Muscle layer of colon (tissue), 2 donors: ENCODE measurements around the gene RAB33B.

ENCODE experiments used
- H3K27ac ChIP-seq: one replicate; pipeline ENCODE4 v1.7.0; 2013; ENCODE audit warnings: low read depth, mild to moderate bottlenecking, low read length, moderate library complexity
- H3K27me3 ChIP-seq, 2 donors: one replicate each; pipeline ENCODE4 v1.7.0; 2013; ENCODE audit warnings: low read length in 2 of 2, mild to moderate bottlenecking in 2 of 2; ENCODE audit not compliant: insufficient read depth in 2 of 2, control insufficient read depth in 1 of 2
- H3K36me3 ChIP-seq: one replicate; pipeline ENCODE4 v1.7.0; 2013; ENCODE audit warnings: mild to moderate bottlenecking, low read length; ENCODE audit not compliant: insufficient read depth
- H3K4me1 ChIP-seq: one replicate; pipeline ENCODE4 v1.7.0; 2013; ENCODE audit warnings: mild to moderate bottlenecking, low read length; ENCODE audit not compliant: insufficient read depth
- H3K4me3 ChIP-seq, 2 donors: one replicate each; pipeline ENCODE4 v1.7.0; 2013; ENCODE audit warnings: low read length in 2 of 2, low read depth in 1 of 2, mild to moderate bottlenecking in 1 of 2, moderate library complexity in 1 of 2
- H3K9ac ChIP-seq: one replicate; pipeline ENCODE4 v1.7.0; 2013; ENCODE audit warnings: low read length
- H3K9me3 ChIP-seq: one replicate; pipeline ENCODE4 v1.7.0; 2013; ENCODE audit warnings: mild to moderate bottlenecking, low read length
- donor health status: abdominal sarcoma.
- donor health status: Adenocarcinoma of cecum.

RAB33B gene

DNA sequence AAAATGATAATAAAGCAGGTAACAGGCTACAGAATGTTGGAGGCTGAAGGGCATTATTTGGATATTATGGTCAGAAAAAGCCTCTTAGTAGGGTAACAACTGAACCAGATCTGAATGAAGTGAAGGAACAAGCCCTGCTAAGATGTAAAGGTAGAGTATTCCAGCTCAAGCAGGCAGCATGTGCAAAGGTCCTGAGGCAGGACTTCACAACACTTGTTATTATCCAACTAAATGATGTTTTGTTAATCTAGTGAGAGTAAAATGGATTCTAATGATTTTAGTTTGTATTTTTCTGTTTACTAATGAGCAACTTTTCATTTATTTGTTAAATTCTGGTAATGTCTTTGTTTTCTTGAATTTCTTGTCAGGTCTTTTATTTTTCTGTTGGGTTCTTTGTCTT, 35.7 kb downstream of the RAB33B start:
- no peaks in the 10 kb centered on the region for H3K27me3 ChIP-seq
- no peak overlapping the region for H3K27ac ChIP-seq
- H3K4me1 ChIP-seq: no peaks in the 10 kb centered on the region
- no peak overlapping the region for H3K9ac ChIP-seq
- no peaks in the 10 kb centered on the region for H3K9me3 ChIP-seq
- H3K4me3 ChIP-seq: no peak overlapping the region
- H3K36me3 ChIP-seq: no peaks in the 10 kb centered on the region

DNA sequence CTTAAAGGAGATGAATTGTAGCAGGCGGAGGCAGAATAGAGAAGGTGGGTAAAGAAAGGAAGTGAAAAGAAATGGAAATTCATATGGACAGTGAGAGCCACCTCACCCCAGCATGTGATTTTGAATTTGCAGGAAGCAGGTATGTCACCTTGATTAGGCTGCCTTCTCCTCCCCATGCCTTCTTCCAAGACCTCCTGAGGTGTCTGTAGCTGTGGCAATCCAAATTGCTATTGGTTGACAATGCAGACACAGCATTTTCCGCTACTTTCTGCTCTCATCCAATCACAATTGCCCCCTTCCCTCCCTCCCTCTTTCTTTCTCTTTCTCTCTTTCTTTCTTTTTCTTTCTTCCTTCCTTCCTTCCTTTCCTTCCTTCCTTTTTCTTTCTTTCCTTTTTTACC, 38.5 kb downstream of the RAB33B start:
- H3K36me3 ChIP-seq: no peaks in the 10 kb centered on the region
- H3K9me3 ChIP-seq: no peaks in the 10 kb centered on the region
- no peak overlapping the region for H3K27ac ChIP-seq
- no peaks in the 10 kb centered on the region for H3K27me3 ChIP-seq
- H3K4me3 ChIP-seq: no peak overlapping the region
- H3K4me1 ChIP-seq: no peaks in the 10 kb centered on the region
- no peak overlapping the region for H3K9ac ChIP-seq

DNA sequence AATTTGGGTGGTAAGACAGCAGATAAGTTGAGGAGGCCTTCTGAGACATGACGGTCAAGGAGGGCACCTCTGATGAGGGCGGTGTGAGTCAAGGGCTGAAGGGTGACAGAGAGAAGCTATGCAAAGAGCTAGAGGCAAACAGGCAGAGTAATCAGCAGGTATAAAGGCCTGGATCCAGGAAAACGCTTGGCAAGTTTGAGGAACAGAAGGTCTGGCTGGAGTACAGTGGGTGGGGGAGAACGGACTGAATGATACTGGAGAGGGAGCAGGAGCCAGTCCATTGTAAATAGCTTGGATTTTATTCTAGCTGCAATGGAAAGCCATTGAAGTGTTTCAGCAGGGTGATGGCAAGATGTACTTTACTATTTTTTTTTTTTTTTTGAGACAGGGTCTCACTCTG, 39.3 kb downstream of the RAB33B start:
- Histone ChIP-seq H3K4me3 (no peak overlapping the region), H3K9me3 (no peaks in the 10 kb centered on the region), H3K9ac (no peak overlapping the region), H3K27me3 (no peaks in the 10 kb centered on the region), H3K27ac (no peak overlapping the region), H3K4me1 (no peaks in the 10 kb centered on the region), H3K36me3 (no peaks in the 10 kb centered on the region)

DNA sequence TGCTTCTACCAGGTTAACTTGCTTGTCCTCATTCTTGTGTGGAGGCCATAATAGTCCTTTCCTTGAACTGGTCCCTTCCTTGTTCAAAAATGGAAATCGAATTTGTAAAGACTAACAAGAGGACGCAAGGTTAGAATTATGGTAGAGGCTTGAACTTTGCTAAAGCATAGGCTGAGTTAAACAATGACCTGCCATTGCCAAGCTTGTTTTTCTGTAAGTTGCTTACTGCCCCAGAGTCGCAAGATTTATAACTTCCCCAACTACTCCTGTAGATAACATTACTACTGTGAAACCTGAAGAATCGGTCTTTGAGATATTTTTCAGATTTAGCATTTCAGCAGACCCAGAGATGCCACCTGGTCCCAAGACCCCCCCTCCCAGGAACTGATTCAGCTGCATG, 45.3 kb downstream of the RAB33B start:
- Histone ChIP-seq H3K4me3 (no peak overlapping the region), H3K9me3 (no peaks in the 10 kb centered on the region), H3K4me1 (no peaks in the 10 kb centered on the region), H3K27ac (no peak overlapping the region), H3K36me3 (no peaks in the 10 kb centered on the region), H3K9ac (no peak overlapping the region), H3K27me3 (no peaks in the 10 kb centered on the region)

DNA sequence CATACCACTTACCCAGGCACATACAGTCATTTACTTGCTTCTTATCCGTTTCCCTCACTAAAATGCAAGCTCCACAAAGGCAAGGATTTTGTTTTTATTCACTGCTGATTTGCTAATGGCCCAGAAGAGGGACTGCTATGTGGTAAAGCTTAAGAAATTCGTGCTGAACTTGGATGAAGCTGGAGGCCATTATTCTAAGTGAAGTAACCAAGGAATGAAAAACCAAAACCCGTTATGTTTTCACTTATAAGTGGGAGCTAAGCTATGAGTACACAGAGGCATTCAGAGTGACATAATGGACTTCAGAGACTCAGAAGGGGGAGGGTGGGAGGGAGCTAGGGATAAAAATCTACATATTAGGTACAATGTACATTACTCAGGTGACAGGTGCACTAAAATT, 47.2 kb downstream of the RAB33B start:
- Histone ChIP-seq H3K4me3 (no peak overlapping the region), H3K9me3 (no peaks in the 10 kb centered on the region), H3K36me3 (no peaks in the 10 kb centered on the region), H3K4me1 (no peaks in the 10 kb centered on the region), H3K27me3 (no peaks in the 10 kb centered on the region), H3K9ac (no peak overlapping the region), H3K27ac (no peak overlapping the region)

DNA sequence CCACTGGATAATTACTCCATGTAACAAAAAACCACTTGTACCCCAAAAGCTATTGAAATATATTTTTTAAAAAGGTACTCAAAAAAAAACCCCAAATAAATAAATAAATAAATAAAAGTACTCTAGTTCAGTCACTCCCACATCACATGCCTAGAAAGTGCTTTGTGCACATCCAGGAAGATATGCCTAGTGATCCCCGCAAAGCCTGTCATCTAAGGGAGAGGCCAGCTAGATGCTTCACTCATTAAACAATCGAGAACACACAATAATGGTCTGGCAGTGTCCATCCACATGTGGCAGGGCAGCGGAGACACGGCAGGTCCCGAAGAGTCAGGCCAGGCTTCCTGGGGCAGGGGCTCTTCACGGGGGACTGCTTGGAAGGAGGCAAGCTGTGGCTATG, 47.6 kb downstream of the RAB33B start:
- Histone ChIP-seq H3K36me3 (no peaks in the 10 kb centered on the region), H3K9me3 (no peaks in the 10 kb centered on the region), H3K9ac (no peak overlapping the region), H3K4me3 (no peak overlapping the region), H3K27me3 (no peaks in the 10 kb centered on the region), H3K27ac (no peak overlapping the region), H3K4me1 (no peaks in the 10 kb centered on the region)

DNA sequence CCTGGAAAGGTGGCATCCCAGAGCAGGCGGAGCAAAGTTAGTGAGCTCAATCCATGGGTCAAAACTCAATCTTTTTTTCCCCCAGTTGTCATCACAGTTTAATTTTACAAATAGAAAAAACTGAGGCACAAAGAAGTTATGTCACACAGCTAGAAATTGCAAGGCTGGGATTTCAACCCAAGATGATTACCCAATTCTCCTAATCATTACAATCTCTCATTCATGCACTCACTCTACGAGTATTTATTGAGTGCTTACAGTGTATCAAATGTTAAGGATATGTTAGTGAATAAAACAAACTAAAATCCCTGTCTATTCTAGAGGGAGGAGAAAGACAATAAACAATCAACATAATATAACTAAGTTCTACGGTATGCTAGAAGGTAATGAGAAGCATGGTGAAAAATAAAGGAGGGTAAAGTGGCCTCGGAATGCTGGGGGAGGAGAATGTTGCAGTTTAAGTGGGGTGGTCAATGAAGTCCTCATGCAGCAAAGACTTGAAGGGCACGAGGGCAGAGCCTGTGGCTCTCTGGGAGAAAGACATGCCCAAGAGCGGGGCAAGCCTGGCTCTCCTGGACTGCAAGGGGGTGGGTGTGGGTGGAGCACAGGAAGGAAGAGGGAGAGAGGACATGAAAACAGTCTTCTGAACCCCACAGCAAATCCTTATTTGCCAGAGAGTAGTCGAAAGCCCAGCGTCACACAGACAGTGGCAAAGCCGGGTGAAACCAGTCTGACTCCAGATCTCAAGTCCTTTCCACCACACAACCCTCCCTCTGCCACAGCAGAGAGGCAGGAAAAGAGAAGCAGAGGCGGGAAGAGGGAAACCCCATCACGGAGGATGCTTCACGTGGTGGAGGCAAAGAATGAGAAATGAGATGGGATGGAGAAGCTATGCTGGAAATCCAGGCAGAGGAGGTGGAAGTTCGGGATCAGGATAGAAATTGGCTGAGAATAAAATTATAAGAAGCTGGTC, 48.3 kb downstream of the RAB33B start:
- Histone ChIP-seq H3K9me3 (no peaks in the 10 kb centered on the region), H3K4me1 (no peaks in the 10 kb centered on the region), H3K27ac (no peak overlapping the region), H3K9ac (no peak overlapping the region), H3K4me3 (no peak overlapping the region), H3K36me3 (no peaks in the 10 kb centered on the region), H3K27me3 (no peaks in the 10 kb centered on the region)

DNA sequence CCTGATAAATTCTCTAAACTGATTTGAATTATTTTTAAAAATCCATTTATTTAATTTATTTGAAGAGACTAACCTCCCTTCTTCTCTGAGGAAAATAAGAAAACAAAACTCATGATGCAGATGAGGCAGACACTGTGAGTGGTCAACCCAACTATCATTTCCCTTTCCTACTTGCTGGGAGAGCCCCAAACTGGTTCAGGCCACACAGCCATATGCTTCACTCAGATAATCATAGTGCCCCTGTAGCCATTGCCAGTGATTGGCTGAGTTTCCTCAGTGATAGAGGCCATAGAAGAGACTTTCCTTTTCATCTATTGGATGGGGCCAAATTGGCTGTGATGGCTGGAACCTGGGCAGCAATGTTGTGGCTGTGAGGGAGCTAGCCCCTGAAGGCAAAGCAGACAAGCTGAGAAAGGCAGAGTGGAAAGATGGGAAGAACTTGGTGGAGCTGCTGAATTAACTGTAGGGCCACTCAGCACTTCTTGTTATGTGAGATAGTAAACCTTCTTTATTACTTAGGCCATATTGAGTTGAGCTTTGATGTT, 49.8 kb downstream of the RAB33B start:
- H3K27me3 ChIP-seq: no peaks in the 10 kb centered on the region
- H3K4me3 ChIP-seq: no peak overlapping the region
- no peaks in the 10 kb centered on the region for H3K4me1 ChIP-seq
- H3K36me3 ChIP-seq: peaks cover 5% of the 10 kb centered on the region
- no peak overlapping the region for H3K27ac ChIP-seq
- no peaks in the 10 kb centered on the region for H3K9me3 ChIP-seq
- no peak overlapping the region for H3K9ac ChIP-seq

DNA sequence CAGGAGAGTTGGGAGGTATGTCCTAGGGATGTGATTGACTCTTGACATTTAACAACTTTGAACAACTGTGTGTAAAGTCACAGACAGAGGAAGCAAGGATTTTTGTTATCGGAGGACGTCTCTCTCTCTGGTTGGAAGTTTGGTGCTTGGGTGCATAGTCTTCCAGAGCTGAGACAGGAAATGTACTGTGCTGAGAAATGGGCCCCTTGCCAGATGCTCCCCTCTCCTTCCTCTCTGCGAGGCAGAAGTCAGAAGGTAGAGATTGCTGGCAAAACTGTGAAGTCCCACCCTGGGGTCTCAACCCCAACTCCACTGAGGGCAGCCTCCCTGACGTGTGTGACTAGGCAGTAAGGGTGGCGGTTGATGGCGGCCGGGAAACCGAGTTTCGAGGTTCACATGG, 52.9 kb downstream of the RAB33B start:
- Histone ChIP-seq H3K9ac (no peak overlapping the region), H3K4me3 (no peak overlapping the region), H3K36me3 (peaks cover 31% of the 10 kb centered on the region), H3K4me1 (no peaks in the 10 kb centered on the region), H3K27me3 (no peaks in the 10 kb centered on the region), H3K9me3 (no peaks in the 10 kb centered on the region), H3K27ac (no peak overlapping the region)

DNA sequence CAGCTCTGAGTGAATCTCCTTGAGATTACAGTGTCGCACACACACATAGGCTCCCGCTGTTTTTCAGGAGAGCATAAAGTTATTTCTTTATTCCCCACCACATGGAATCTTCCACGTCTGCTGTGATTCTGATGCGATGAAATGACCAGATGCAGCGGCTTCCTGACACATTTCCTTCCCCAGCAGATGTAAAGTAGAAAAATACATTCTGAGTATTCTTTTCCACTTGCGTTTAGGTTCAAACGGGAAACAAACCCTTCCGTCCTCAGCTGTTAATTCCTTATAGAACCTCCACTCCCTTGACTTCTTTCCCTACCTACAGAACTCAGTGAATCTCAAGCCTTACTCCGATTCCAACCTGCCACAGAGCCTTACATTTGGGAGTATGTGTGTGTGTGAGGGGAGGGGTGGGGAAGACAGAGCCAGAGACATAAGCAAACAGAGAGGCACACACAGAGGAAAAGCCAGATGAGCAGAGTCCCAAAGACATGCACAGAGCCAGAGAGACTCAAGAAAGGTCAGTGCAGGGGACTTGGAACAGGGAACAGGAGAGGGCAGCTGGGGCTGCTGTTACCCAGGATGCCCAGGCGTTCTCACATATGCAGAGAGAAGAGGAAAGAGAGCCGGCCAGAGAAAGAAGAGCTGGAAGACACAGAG, 54.8 kb downstream of the RAB33B start:
- Histone ChIP-seq H3K9ac (no peak overlapping the region), H3K4me1 (no peaks in the 10 kb centered on the region), H3K27ac (no peak overlapping the region), H3K27me3 (no peaks in the 10 kb centered on the region), H3K4me3 (no peak overlapping the region), H3K36me3 (peaks cover 44% of the 10 kb centered on the region), H3K9me3 (no peaks in the 10 kb centered on the region)

DNA sequence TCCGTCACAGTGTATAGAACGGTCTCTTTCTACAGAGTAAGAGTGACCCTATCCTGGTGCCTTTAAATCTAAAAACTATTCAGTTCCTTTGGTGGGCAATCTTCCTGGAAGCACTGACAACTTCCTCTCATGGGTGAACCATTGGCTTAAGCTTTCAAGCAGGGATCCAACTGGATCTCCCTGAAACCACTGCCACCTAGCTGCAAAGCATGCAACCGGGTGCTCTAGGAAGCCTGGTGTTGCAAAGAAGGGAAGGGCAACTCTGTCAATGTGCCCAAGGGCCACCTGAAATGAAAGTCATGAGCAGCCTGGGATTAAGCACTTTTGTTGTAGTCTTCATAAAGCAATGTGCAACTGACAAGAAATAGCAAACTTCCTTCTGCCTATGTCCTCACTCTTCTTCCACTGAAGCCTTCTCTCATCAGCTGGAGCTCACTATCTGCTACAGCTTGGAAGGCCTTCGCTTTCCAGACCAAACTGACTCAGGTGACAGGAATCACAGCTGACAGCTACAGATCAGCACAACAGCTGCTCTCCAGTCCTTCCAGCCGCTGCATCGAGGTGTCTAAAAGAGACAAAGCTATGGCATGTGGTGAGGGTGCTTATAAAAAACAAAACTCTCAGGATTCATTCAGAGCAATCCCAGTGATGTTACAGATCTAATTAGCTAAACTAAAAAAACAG, 55.9 kb downstream of the RAB33B start:
- H3K36me3 ChIP-seq: peaks cover 51% of the 10 kb centered on the region
- no peaks in the 10 kb centered on the region for H3K4me1 ChIP-seq
- no peaks in the 10 kb centered on the region for H3K9me3 ChIP-seq
- no peak overlapping the region for H3K4me3 ChIP-seq
- no peak overlapping the region for H3K9ac ChIP-seq
- H3K27me3 ChIP-seq: no peaks in the 10 kb centered on the region
- no peak overlapping the region for H3K27ac ChIP-seq
